ENCODE results near the gene FXYD7.

DNA sequence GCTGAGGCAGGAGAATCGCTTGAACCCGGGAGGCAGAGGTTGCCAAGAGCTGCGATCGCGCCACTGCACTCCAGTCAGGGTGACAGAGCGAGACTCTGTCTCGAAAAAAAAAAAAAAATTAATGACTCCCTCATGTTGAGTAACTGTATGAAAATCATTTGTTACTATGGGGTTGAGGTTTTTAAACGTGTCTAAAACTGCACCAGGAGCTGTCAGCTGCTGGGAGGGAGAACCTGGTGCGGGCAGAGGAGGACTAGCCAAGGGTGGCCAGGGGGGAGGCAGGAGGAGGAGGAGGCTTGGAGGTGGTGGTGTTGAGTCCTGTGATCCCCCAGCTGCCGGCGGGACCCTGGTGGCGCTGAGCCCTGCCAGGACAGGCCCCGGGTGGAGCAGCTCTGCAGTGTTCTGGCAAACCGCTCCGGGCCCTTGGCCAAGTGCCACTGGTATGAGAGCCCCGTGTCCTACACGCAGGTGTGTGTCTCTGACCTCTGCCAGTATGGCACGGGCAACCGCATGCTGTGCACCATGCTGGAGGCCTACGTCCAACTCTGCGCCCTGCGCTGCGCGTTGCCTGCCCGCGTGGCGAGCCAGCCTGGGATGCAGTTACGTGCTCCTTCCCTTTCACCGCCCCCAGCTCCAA is 44.5 kb upstream of the FXYD7 start:
- TF ChIP-seq, protein P1, sequence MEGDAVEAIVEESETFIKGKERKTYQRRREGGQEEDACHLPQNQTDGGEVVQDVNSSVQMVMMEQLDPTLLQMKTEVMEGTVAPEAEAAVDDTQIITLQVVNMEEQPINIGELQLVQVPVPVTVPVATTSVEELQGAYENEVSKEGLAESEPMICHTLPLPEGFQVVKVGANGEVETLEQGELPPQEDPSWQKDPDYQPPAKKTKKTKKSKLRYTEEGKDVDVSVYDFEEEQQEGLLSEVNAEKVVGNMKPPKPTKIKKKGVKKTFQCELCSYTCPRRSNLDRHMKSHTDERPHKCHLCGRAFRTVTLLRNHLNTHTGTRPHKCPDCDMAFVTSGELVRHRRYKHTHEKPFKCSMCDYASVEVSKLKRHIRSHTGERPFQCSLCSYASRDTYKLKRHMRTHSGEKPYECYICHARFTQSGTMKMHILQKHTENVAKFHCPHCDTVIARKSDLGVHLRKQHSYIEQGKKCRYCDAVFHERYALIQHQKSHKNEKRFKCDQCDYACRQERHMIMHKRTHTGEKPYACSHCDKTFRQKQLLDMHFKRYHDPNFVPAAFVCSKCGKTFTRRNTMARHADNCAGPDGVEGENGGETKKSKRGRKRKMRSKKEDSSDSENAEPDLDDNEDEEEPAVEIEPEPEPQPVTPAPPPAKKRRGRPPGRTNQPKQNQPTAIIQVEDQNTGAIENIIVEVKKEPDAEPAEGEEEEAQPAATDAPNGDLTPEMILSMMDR (IDR thresholded peaks at IDR 0.05; ENCODE audit: poor library complexity, severe bottlenecking) = no peak
- TF ChIP-seq EZH2 (IDR thresholded peaks at IDR 0.05; ENCODE audit: borderline replicate concordance, insufficient read depth, low read length, poor library complexity, severe bottlenecking) (no peak), POLR2AphosphoS5 (IDR thresholded peaks at IDR 0.05) (no peak), SMC3 (conservative IDR thresholded peaks at IDR 0.05; ENCODE audit: poor library complexity) (no peak), RAD21 (conservative IDR thresholded peaks at IDR 0.05) (no peak), MXI1 (conservative IDR thresholded peaks at IDR 0.05; ENCODE audit: poor library complexity, severe bottlenecking) (no peak)

All from neural cell (in vitro differentiated cells).